ENCODE measurements around the gene FGR.

FGR gene

DNA sequence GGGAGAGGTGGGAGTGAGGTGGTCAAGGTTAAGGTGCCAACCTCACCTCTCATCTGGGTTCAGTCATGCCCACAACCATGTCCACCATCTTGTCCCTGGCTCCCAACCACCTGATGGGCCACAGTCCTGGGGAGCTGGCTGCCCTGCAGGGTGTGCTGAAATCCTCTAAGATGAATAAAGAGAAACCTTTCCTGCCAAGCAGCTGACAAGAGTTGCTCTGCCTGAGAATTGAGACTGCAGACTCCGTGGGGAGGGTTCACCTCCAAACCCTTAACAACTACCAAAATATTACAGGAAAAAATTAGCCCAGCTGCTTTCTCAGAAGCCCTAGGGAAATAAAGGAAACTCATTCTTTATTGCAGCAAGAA is 15.2 kb upstream of the FGR start:
- TF ChIP-seq, protein P1, sequence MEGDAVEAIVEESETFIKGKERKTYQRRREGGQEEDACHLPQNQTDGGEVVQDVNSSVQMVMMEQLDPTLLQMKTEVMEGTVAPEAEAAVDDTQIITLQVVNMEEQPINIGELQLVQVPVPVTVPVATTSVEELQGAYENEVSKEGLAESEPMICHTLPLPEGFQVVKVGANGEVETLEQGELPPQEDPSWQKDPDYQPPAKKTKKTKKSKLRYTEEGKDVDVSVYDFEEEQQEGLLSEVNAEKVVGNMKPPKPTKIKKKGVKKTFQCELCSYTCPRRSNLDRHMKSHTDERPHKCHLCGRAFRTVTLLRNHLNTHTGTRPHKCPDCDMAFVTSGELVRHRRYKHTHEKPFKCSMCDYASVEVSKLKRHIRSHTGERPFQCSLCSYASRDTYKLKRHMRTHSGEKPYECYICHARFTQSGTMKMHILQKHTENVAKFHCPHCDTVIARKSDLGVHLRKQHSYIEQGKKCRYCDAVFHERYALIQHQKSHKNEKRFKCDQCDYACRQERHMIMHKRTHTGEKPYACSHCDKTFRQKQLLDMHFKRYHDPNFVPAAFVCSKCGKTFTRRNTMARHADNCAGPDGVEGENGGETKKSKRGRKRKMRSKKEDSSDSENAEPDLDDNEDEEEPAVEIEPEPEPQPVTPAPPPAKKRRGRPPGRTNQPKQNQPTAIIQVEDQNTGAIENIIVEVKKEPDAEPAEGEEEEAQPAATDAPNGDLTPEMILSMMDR (IDR thresholded peaks at IDR 0.05; ENCODE audit: low read depth, low read length), result no peak
- DNase-seq (ENCODE audit: extremely low read depth, low read depth), result no peak

DNA sequence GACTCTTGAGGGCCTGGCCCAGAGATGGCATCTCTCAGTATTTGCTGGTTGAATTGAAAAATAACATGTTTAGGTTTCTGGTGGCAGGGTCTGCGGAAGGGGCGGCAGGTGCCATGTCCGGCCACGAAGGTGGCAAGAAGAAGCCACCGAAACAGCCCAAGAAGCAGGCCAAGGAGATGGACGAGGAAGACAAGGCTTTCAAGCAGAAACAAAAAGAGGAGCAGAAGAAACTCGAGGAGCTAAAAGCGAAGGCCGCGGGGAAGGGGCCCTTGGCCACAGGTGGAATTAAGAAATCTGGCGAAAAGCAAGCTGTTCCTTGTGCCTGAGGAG is 14.3 kb upstream of the FGR start:
- TF ChIP-seq, protein P1 (IDR thresholded peaks at IDR 0.05; ENCODE audit: low read depth, low read length), result no peak
- DNase-seq (ENCODE audit: extremely low read depth, low read depth), result no peak

DNA sequence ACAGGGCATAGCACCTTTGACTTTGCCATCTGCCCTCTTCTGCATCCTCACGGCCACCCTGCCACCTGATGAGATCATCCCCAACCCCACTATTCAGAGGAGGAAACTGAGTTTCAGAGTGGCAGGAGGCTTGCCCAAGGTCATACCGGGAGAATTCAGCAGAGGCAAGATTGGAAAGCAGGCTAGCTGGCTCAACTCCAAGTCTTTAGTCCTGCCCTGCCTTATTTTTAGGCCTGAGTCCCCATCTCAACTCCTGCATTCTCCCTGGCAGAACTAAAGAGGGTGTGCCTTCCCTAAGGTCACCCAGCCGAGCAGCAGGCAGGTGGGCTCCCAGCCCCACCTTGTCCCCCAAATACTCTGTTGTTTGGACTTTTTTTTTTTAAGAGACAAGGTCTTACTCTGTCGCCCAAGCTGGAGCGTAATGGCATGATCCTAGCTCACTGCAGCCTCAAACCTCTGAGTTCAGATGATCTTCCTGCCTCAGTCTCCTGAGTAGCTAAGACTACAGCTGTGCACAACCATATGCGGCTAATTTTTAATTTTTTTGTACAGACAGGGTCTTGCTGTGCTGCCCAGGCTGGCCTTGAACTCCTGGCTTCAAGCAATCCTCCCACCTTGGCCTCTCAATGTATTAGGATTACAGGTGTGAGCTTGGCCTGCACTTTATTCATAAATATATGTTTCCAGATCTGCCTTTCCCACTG is 13.8 kb upstream of the FGR start:
- TF ChIP-seq, protein P1 (IDR thresholded peaks at IDR 0.05; ENCODE audit: low read depth, low read length), result no peak

DNA sequence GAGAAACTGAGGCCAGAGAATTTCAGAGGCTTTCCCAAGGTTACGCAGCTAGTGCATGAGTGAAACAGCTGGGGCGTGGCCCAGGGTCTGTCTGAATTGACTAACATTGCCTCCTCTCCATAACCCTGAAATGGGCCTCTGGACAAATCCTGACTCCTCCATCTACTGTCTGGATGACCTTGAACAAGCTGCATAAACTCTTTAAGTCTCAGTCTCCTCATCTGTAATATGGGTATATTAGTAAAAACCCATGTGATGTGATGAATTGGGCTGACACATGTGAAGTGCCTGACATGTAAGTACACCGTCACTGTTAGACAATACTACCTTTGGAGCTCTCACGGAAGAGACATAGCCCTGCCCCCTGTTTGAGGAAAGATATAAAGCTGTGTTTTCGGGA is 12.3 kb upstream of the FGR start:
- TF ChIP-seq, protein P1 (IDR thresholded peaks at IDR 0.05; ENCODE audit: low read depth, low read length), result no peak
- no peak for DNase-seq (ENCODE audit: extremely low read depth, low read depth)

More for the DNA sequence above, 13.8 kb upstream of the FGR start:
- DNase-seq (ENCODE audit: extremely low read depth, low read depth), result no peak

DNA sequence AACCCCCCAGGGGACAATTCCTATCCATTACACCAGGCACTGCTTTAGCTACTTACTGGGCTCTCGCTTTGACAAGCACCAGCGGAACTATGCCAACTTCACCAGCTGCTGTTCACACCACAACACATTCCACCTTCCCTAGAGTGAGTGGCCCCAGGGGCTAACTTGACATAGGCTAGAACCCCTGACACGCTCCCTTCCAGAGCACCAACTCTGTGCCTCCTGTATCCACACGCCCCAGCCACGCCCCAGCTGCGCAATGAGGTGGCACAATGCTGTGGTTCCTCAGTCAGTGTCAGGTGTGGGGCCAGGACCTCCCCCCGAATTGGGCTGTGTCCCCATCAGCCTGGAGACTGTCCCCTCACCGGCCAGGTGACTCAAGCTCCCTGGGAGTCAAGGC is 11.7 kb upstream of the FGR start:
- TF ChIP-seq, protein P1 (IDR thresholded peaks at IDR 0.05; ENCODE audit: low read depth, low read length), result no peak

DNA sequence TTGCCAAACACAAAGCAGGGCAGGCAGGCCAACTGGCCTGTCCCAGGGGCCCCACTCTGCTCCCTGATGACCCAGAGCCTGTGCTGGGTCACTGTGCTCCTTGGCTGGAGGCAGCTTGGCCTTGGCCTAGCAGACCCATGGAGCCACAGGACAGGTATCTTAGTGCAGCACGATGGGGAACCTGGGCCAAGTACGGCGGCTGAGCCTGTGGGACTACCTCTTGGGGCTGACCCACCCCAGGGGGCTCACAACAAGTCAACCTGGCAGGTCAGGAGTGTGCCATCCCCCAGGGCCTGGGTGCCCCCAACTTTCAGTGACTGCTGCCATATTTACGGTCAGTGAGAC is 10.1 kb upstream of the FGR start:
- TF ChIP-seq, protein P1 (IDR thresholded peaks at IDR 0.05; ENCODE audit: low read depth, low read length), result no peak
- no peak for DNase-seq (ENCODE audit: extremely low read depth, low read depth)

More for the DNA sequence above, 11.7 kb upstream of the FGR start:
- DNase-seq (ENCODE audit: extremely low read depth, low read depth), result no peak

DNA sequence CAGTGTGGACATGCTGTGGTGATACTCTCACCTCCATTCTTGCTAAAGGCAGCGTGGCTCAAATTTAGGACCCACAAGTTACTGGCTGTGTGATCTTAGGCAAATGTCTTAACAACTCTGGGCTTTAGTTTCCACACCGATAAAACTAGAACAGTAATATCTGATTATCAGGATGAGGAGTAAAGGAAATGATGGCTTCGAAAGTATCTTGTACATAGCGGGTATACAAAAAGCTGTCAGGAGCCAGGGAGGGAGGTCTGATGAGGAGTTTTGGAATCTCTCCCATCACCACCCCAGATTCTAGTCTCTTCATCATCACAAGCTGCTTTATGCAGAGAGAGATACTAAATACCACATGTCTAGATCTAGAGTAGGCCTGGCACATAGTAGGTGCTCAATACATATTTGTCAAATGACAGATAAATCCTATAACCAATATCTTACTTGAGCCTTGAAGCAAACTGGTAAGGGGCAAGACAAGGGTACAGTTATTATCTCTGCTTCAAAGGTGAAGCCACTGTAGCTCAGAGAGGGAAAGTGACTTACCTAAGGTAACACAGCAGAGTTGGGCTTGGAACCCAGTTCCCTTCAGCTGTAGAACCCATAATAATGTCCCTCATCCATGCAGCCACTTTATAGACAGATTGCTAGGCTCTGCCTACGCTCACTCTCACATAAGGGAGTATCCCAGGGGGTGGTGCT is 9.5 kb upstream of the FGR start:
- TF ChIP-seq, protein P1 (IDR thresholded peaks at IDR 0.05; ENCODE audit: low read depth, low read length), result no peak

More for the DNA sequence above, 9.5 kb upstream of the FGR start:
- DNase-seq (ENCODE audit: extremely low read depth, low read depth), result no peak

Data from AG09319 (cell line).